HepG2 (cell line): ENCODE measurements around the gene PLEKHG2. TPM values are rescaled to one million over a fixed set of nuclear protein-coding genes. Genes with fewer than 3 reads are reported as not detected.

Experiments used
- ARHGAP35 ChIP-seq: sonication (generic); formaldehyde crosslinking; IDR thresholded peaks from 2 replicates; pipeline ENCODE4 v1.9.0; 2022; ENCODE audit warnings: mild to moderate bottlenecking, inconsistent platforms, moderate library complexity, missing genetic modification reagents, borderline replicate concordance
- ATF7-NPFF ChIP-seq: sonication (generic); formaldehyde crosslinking; IDR thresholded peaks from 2 replicates; pipeline ENCODE4 v1.8.1; 2023; ENCODE audit warnings: mild to moderate bottlenecking, low read depth, missing genetic modification reagents, moderate library complexity
- CCAR2 ChIP-seq: fragments of 200-400 bp; formaldehyde crosslinking; optimal IDR thresholded peaks from 2 replicates; pipeline ENCODE3; 2018; ENCODE audit warnings: low read depth, mild to moderate bottlenecking, low read length, moderate library complexity
- CREB1 ChIP-seq, 2 experiments: fragments of 450-650 bp in 1 of 2; IDR thresholded peaks; 2 replicates each; pipeline ENCODE4 v1.6.1; 2016 to 2017; ENCODE audit warnings: control low read depth in 1 of 2, mild to moderate bottlenecking in 1 of 2, missing compliant biosample characterization in 1 of 2, missing genetic modification characterization in 1 of 2
- DDIT3 ChIP-seq: sonication (generic); formaldehyde crosslinking; IDR thresholded peaks from 2 replicates; pipeline ENCODE4 v1.4.0; 2020; ENCODE audit warnings: mild to moderate bottlenecking, missing genetic modification reagents
- GATAD2A ChIP-seq: IDR thresholded peaks from 2 replicates; pipeline ENCODE4 v1.6.1; 2016
- GLI4 ChIP-seq: sonication (generic); formaldehyde crosslinking; IDR thresholded peaks from 2 replicates; pipeline ENCODE4 v1.5.1; 2020; ENCODE audit warnings: missing genetic modification reagents, mild to moderate bottlenecking, moderate library complexity, borderline replicate concordance
- HNRNPUL1 ChIP-seq: fragments of 200-400 bp; formaldehyde crosslinking; IDR thresholded peaks from 2 replicates; pipeline ENCODE4 v1.6.1; 2017; ENCODE audit warnings: low read depth, mild to moderate bottlenecking, low read length, moderate library complexity
- IRF2 ChIP-seq: IDR thresholded peaks from 2 replicates; pipeline ENCODE4 v1.6.1; 2018; ENCODE audit warnings: missing genetic modification reagents, missing compliant biosample characterization
- JUN ChIP-seq: sonication (generic); formaldehyde crosslinking; IDR thresholded peaks from 2 replicates; pipeline ENCODE4 v1.4.0; 2020; ENCODE audit warnings: mild to moderate bottlenecking, missing genetic modification reagents
- LCORL ChIP-seq, 2 experiments: fragments of 450-650 bp in 1 of 2; sonication (generic) in 1 of 2; formaldehyde crosslinking in 1 of 2; IDR thresholded peaks; 2 replicates each; pipeline versions ENCODE4 v1.5.0 to v1.6.1; 2017 to 2020; ENCODE audit warnings: antibody characterized with exemption in 1 of 2, missing genetic modification reagents in 1 of 2
- NCOA5 ChIP-seq: sonication (generic); formaldehyde crosslinking; IDR thresholded peaks from 2 replicates; pipeline ENCODE4 v1.4.0; 2020; ENCODE audit warnings: missing genetic modification reagents
- NPAS2 ChIP-seq: sonication (generic); formaldehyde crosslinking; IDR thresholded peaks from 2 replicates; pipeline ENCODE4 v1.8.0; 2022; ENCODE audit warnings: mild to moderate bottlenecking, missing genetic modification reagents, borderline replicate concordance
- PHB2 ChIP-seq: fragments of 450-650 bp; IDR thresholded peaks from 2 replicates; pipeline ENCODE4 v1.6.1; 2018; ENCODE audit not compliant: partially characterized antibody
- PRDM4 ChIP-seq: sonication (generic); formaldehyde crosslinking; IDR thresholded peaks from 2 replicates; pipeline ENCODE4 v1.9.0; 2021; ENCODE audit warnings: missing genetic modification reagents, borderline replicate concordance
- RNF219 ChIP-seq: sonication (generic); formaldehyde crosslinking; IDR thresholded peaks from 2 replicates; pipeline ENCODE4 v1.5.0; 2020; ENCODE audit warnings: mild to moderate bottlenecking, missing genetic modification reagents
- TAF1 ChIP-seq: sonication (generic); formaldehyde crosslinking; IDR thresholded peaks from 2 replicates; pipeline ENCODE4 v1.4.0; 2020; ENCODE audit warnings: missing genetic modification reagents
- TARDBP ChIP-seq: sonication (generic); formaldehyde crosslinking; IDR thresholded peaks from 2 replicates; pipeline ENCODE4 v1.8.0; 2022; ENCODE audit warnings: mild to moderate bottlenecking, missing genetic modification reagents
- TFAP4 ChIP-seq: sonication (generic); IDR thresholded peaks from 2 replicates; pipeline ENCODE4 v1.6.1; 2016; ENCODE audit warnings: low read depth, borderline replicate concordance
- ZNF224 ChIP-seq: sonication (generic); formaldehyde crosslinking; IDR thresholded peaks from 2 replicates; pipeline ENCODE4 v1.5.0; 2020; ENCODE audit warnings: mild to moderate bottlenecking, missing genetic modification reagents
- ZNF34 ChIP-seq: sonication (generic); formaldehyde crosslinking; IDR thresholded peaks from 2 replicates; pipeline ENCODE4 v1.4.0; 2020; ENCODE audit warnings: mild to moderate bottlenecking, missing genetic modification reagents, borderline replicate concordance
- ZNF501 ChIP-seq: sonication (generic); formaldehyde crosslinking; IDR thresholded peaks from 2 replicates; pipeline ENCODE4 v1.5.1; 2020; ENCODE audit warnings: mild to moderate bottlenecking, moderate library complexity, missing genetic modification reagents
- ZNF543 ChIP-seq: sonication (generic); formaldehyde crosslinking; IDR thresholded peaks from 2 replicates; pipeline ENCODE4 v1.4.0; 2020; ENCODE audit warnings: mild to moderate bottlenecking, missing genetic modification reagents
- ZNF615 ChIP-seq: sonication (generic); formaldehyde crosslinking; IDR thresholded peaks from 2 replicates; pipeline ENCODE4 v1.5.0; 2020; ENCODE audit warnings: mild to moderate bottlenecking, missing genetic modification reagents, borderline replicate concordance
- ZNF709 ChIP-seq: sonication (generic); formaldehyde crosslinking; IDR thresholded peaks from 2 replicates; pipeline ENCODE4 v1.5.0; 2020; ENCODE audit warnings: mild to moderate bottlenecking, missing genetic modification reagents
- ZNF761 ChIP-seq: sonication (generic); formaldehyde crosslinking; conservative IDR thresholded peaks from 2 replicates; pipeline ENCODE4 v1.4.0; 2020; ENCODE audit warnings: mild to moderate bottlenecking, missing genetic modification reagents
- ZNF780A ChIP-seq: sonication (generic); formaldehyde crosslinking; IDR thresholded peaks from 2 replicates; pipeline ENCODE4 v1.8.0; 2022; ENCODE audit warnings: mild to moderate bottlenecking, missing genetic modification reagents, moderate library complexity
- polyA plus RNA-seq, 8 experiments: library from polyadenylated mRNA; depleted of rRNA in 3 of 8; stranded (reverse) in 7 of 8; unstranded in 1 of 8; fragments of >200 nt; fragmentation: Illumina TruSeq in 4 of 8; extraction: Trizol in 4 of 8; gene quantifications; 2 replicates each; pipeline versions ENCODE4 v1.2.1 to v1.2.3, GENCODE V29; 2011 to 2016; ENCODE audit warnings: low read depth in 4 of 8, missing spikeins in 1 of 8, mixed read lengths in 1 of 8; ENCODE audit not compliant: insufficient read depth in 1 of 8
- total RNA-seq, 5 experiments: library from RNA; depleted of rRNA; stranded (reverse); fragments of >200 nt; fragmentation: Illumina TruSeq; extraction: Trizol; gene quantifications; 2 replicates each; pipeline ENCODE4 v1.2.3, GENCODE V29; 2016; ENCODE audit warnings: low read depth in 1 of 5

PLEKHG2 gene
- total and polyA plus RNA-seq, 2 of the 13 experiments (the other 11 are each of a cell fraction or from before 2014, with no cell fraction given) = 3.6 to 6.8 TPM

GRCh38 chr19:39411832-39412099 lies 703 bp upstream of the PLEKHG2 start (continued):
- TF ChIP-seq ATF7-NPFF (CRISPR knock-in tag) (0 out of 2 replicates have a peak, but pooled peaks have one; percentile 2), PRDM4 (CRISPR knock-in tag) (no peak), NCOA5 (CRISPR knock-in tag) (no peak), GATAD2A (CRISPR knock-in tag) (0 out of 2 replicates have a peak, but pooled peaks have one; percentile 42), ZNF780A (no peak), JUN (CRISPR knock-in tag) (no peak), DDIT3 (CRISPR knock-in tag) (no peak), ZNF34 (CRISPR knock-in tag) (peak; percentile 19; the same call in 1 of the 2 replicates), TAF1 (CRISPR knock-in tag) (no peak), CREB1 (IDR thresholded peaks at IDR 0.05) (no peak), CREB1 (CRISPR knock-in tag; IDR thresholded peaks at IDR 0.05) (no peak), ARHGAP35 (CRISPR knock-in tag) (no peak), ZNF615 (CRISPR knock-in tag) (0 out of 2 replicates have a peak, but pooled peaks have one; percentile 68), TFAP4 (no peak), RNF219 (CRISPR knock-in tag) (no peak), LCORL (IDR thresholded peaks at IDR 0.05) (no peak), LCORL (CRISPR knock-in tag; IDR thresholded peaks at IDR 0.05) (no peak), ZNF709 (CRISPR knock-in tag) (no peak), GLI4 (CRISPR knock-in tag) (no peak), HNRNPUL1 (no peak), ZNF224 (no peak), ZNF543 (0 out of 2 replicates have a peak, but pooled peaks have one; percentile 32), CCAR2 (no peak), IRF2 (no peak), ZNF501 (CRISPR knock-in tag) (no peak), TARDBP (CRISPR knock-in tag) (no peak), NPAS2 (CRISPR knock-in tag) (no peak), ZNF761 (CRISPR knock-in tag) (0 out of 2 replicates have a peak, but pooled peaks have one; percentile 17), PHB2 (no peak)
